ENCODE measurements around the gene SH3TC1.

- no peak for TF ChIP-seq POLR2A (IDR thresholded peaks at IDR 0.05)
- TF ChIP-seq, protein P1, sequence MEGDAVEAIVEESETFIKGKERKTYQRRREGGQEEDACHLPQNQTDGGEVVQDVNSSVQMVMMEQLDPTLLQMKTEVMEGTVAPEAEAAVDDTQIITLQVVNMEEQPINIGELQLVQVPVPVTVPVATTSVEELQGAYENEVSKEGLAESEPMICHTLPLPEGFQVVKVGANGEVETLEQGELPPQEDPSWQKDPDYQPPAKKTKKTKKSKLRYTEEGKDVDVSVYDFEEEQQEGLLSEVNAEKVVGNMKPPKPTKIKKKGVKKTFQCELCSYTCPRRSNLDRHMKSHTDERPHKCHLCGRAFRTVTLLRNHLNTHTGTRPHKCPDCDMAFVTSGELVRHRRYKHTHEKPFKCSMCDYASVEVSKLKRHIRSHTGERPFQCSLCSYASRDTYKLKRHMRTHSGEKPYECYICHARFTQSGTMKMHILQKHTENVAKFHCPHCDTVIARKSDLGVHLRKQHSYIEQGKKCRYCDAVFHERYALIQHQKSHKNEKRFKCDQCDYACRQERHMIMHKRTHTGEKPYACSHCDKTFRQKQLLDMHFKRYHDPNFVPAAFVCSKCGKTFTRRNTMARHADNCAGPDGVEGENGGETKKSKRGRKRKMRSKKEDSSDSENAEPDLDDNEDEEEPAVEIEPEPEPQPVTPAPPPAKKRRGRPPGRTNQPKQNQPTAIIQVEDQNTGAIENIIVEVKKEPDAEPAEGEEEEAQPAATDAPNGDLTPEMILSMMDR (IDR thresholded peaks at IDR 0.05) = no peak
These were observed 91.5 kb downstream of the SH3TC1 start for GRCh38 chr4:8290701-8290970.

Data from gastroesophageal sphincter (tissue), 3 donors.